ENCODE measurements around the gene NANOS3. TPM values are rescaled to one million over a fixed set of nuclear protein-coding genes. Genes with fewer than 3 reads are reported as not detected.

Gene NANOS3
- total and polyA plus RNA-seq, 9 of the 15 experiments (the other 6 are each of a cell fraction or from before 2014, with no cell fraction given), result not detected

DNA sequence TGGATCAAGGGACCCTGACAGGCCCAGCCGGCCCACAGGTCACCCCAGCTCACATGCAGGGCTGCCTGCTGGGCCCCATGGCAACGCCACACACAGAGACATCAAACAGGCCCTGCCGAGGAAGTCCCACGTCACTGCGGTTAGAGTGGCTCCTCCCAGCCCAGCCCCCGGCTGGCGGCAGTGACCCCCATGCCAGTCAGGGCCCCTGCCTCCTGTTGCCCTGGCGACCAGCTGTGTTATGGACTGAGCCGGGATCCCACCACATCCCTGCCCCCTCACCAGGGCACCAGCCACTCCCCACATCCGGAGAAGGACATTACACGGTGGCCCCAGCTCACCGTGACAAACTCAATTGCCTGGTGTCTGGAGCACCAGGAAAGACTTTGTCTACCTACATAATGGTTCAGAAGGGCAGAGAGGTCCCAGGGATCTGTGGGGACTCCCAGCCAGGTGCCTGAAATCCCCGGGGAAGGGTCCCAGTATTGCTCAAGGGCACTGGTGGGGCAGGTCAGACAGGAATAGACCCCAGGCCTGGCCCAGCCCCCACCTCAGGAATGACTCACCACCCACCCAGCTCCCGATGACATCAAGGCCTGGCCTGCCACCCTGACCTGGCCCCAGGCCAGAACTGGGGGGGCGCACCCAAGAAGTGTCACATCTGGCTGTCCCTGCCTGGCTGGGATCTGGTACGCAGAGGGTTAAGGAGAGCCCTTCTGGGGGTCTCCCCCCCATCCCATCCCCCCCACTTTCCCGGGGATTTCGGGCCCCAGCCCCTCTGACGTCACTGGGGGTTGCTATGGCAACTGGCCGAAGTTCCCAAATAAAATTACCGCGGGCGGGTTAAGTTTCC lies 30.2 kb upstream of the NANOS3 start (continued):
- TF ChIP-seq RBM34 (IDR thresholded peaks at IDR 0.05; ENCODE audit: borderline replicate concordance, insufficient read depth, low read length) (no peak), SMARCC2 (IDR thresholded peaks at IDR 0.05; ENCODE audit: low read depth) (peak; percentile 80), ZHX1 (conservative IDR thresholded peaks at IDR 0.05; ENCODE audit: low read length) (no peak), ZBTB1 (CRISPR knock-in tag; IDR thresholded peaks at IDR 0.05; ENCODE audit: borderline replicate concordance, low read depth) (no peak), SMARCE1 (IDR thresholded peaks at IDR 0.05) (peak; percentile 91), FOSL1 (tag; conservative IDR thresholded peaks at IDR 0.05) (peak; percentile 100), ZNF780A (CRISPR knock-in tag; IDR thresholded peaks at IDR 0.05) (no peak), ATF1 (CRISPR knock-in tag; IDR thresholded peaks at IDR 0.05) (peak; percentile 58), ATF1 (tag; IDR thresholded peaks at IDR 0.05) (peak; percentile 98), YBX1 (IDR thresholded peaks at IDR 0.05) (no peak), EP400 (IDR thresholded peaks at IDR 0.05) (peak; percentile 65), SLC30A9 (CRISPR knock-in tag; IDR thresholded peaks at IDR 0.05) (no peak), CEBPZ (IDR thresholded peaks at IDR 0.05; ENCODE audit: borderline replicate concordance, low read depth, low read length) (no peak), LCOR (CRISPR knock-in tag; IDR thresholded peaks at IDR 0.05) (peak; percentile 22), RBM15 (IDR thresholded peaks at IDR 0.05; ENCODE audit: insufficient read depth, low read length) (no peak), ZBTB8A (IDR thresholded peaks at IDR 0.05; ENCODE audit: partially characterized antibody) (no peak), BCOR (IDR thresholded peaks at IDR 0.05) (no peak), ZBED1 (IDR thresholded peaks at IDR 0.05) (no peak), XRCC3 (IDR thresholded peaks at IDR 0.05) (no peak), NFE2L1 (tag; IDR thresholded peaks at IDR 0.05; ENCODE audit: borderline replicate concordance, low read depth) (no peak)
- TF ChIP-seq, protein P1, sequence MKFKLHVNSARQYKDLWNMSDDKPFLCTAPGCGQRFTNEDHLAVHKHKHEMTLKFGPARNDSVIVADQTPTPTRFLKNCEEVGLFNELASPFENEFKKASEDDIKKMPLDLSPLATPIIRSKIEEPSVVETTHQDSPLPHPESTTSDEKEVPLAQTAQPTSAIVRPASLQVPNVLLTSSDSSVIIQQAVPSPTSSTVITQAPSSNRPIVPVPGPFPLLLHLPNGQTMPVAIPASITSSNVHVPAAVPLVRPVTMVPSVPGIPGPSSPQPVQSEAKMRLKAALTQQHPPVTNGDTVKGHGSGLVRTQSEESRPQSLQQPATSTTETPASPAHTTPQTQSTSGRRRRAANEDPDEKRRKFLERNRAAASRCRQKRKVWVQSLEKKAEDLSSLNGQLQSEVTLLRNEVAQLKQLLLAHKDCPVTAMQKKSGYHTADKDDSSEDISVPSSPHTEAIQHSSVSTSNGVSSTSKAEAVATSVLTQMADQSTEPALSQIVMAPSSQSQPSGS (CRISPR knock-in tag; IDR thresholded peaks at IDR 0.05), result no peak; the same call in 1 of the 2 replicates
